Transverse colon (tissue), 3 donors: ENCODE results near the gene DECR2.

Experiments used
- POLR2A ChIP-seq: fragments of 450-650 bp; IDR thresholded peaks from one replicate; pipeline ENCODE4 v1.6.1; 2016; ENCODE audit warnings: antibody characterized with exemption, mild to moderate bottlenecking, moderate library complexity
- TF ChIP-seq, protein P1 (sequence below), 5 experiments: fragments of 200-600 bp in 3 of 5; fragments of 450-650 bp in 2 of 5; sonication (generic) in 3 of 5; IDR thresholded peaks; 1 replicate in 2 of 5; 2 replicates in 3 of 5; pipeline ENCODE4 v1.5.1; 2016 to 2017; ENCODE audit warnings: antibody characterized with exemption in 5 of 5, inconsistent platforms in 3 of 5, mild to moderate bottlenecking in 2 of 5, moderate library complexity in 1 of 5

DNA sequence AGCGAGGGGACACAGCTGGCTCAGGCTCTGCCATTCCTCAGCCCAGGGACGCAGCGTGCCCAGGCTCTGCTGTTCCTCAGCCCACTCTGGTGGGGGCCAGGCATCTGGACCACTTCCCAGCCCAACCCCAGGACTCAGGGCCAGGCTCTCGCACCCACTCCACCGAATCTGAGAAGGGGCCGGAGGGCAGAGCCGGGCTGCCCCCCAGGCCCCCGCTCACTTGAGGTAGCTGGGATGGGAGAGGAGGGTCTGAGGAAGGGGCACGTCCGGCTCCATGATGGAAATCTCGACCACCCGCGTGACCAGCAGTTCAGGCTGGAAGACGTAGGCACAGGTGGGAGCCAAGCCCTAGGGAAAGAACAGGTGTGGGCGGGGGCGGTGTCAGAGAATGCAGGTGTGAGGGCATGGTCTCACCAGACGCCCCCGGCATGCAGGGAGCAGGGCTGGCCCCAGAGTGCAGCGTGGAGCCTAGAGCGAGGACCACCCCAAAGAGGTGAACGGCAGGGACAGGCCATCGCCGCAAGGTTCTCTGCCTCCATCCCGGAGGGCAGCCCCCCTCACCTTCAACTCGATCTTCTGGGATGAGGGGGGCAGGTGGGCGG, 24.8 kb upstream of the DECR2 start:
- TF ChIP-seq, protein P1, sequence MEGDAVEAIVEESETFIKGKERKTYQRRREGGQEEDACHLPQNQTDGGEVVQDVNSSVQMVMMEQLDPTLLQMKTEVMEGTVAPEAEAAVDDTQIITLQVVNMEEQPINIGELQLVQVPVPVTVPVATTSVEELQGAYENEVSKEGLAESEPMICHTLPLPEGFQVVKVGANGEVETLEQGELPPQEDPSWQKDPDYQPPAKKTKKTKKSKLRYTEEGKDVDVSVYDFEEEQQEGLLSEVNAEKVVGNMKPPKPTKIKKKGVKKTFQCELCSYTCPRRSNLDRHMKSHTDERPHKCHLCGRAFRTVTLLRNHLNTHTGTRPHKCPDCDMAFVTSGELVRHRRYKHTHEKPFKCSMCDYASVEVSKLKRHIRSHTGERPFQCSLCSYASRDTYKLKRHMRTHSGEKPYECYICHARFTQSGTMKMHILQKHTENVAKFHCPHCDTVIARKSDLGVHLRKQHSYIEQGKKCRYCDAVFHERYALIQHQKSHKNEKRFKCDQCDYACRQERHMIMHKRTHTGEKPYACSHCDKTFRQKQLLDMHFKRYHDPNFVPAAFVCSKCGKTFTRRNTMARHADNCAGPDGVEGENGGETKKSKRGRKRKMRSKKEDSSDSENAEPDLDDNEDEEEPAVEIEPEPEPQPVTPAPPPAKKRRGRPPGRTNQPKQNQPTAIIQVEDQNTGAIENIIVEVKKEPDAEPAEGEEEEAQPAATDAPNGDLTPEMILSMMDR (IDR thresholded peaks at IDR 0.05): no peak
- TF ChIP-seq POLR2A: no peak
